HepG2 (cell line): ENCODE data around the gene SPAG9. TPM values are rescaled to one million over a fixed set of nuclear protein-coding genes. Genes with fewer than 3 reads are reported as not detected.

Experiments
- CBX1 ChIP-seq: IDR thresholded peaks from one replicate; pipeline ENCODE4 v1.6.1; 2016; ENCODE audit warnings: antibody characterized with exemption, low read depth
- CREB1 ChIP-seq, 2 experiments: fragments of 450-650 bp in 1 of 2; IDR thresholded peaks; 2 replicates each; pipeline ENCODE4 v1.6.1; 2016 to 2017; ENCODE audit warnings: control low read depth in 1 of 2, mild to moderate bottlenecking in 1 of 2, missing compliant biosample characterization in 1 of 2, missing genetic modification characterization in 1 of 2
- HIC2 ChIP-seq: sonication (generic); formaldehyde crosslinking; IDR thresholded peaks from 2 replicates; pipeline ENCODE4 v1.9.0; 2022; ENCODE audit warnings: low read depth, missing genetic modification reagents
- LRRFIP1 ChIP-seq: sonication (generic); formaldehyde crosslinking; conservative IDR thresholded peaks from 2 replicates; pipeline ENCODE4 v1.4.0; 2020; ENCODE audit warnings: missing genetic modification reagents
- PPARG ChIP-seq: conservative IDR thresholded peaks from 2 replicates; pipeline ENCODE4 v1.6.1; 2016; ENCODE audit warnings: missing biosample characterization, missing genetic modification reagents
- RORA ChIP-seq: sonication (generic); formaldehyde crosslinking; IDR thresholded peaks from 2 replicates; pipeline ENCODE4 v1.5.0; 2020; ENCODE audit warnings: mild to moderate bottlenecking, missing genetic modification reagents, moderate library complexity
- RXRB ChIP-seq: IDR thresholded peaks from 2 replicates; pipeline ENCODE4 v1.6.1; 2016; ENCODE audit warnings: borderline replicate concordance, missing genetic modification reagents, missing compliant biosample characterization
- SALL1 ChIP-seq: sonication (generic); formaldehyde crosslinking; IDR thresholded peaks from 2 replicates; pipeline ENCODE4 v1.8.0; 2022; ENCODE audit warnings: mild to moderate bottlenecking, missing genetic modification reagents
- SETDB1 ChIP-seq: sonication (generic); formaldehyde crosslinking; IDR thresholded peaks from 2 replicates; pipeline ENCODE4 v1.5.1; 2020; ENCODE audit warnings: missing genetic modification reagents, mild to moderate bottlenecking, borderline replicate concordance
- ZBTB25 ChIP-seq: IDR thresholded peaks from 2 replicates; pipeline ENCODE4 v1.6.1; 2018; ENCODE audit warnings: missing genetic modification reagents
- ZMYM4 ChIP-seq: sonication (generic); formaldehyde crosslinking; IDR thresholded peaks from 2 replicates; pipeline ENCODE4 v1.8.1; 2023; ENCODE audit warnings: mild to moderate bottlenecking, missing genetic modification reagents
- ZNF274 ChIP-seq: sonication (generic); formaldehyde crosslinking; IDR thresholded peaks from 2 replicates; pipeline ENCODE4 v1.5.1; 2020; ENCODE audit warnings: mild to moderate bottlenecking, missing genetic modification reagents
- polyA plus RNA-seq, 8 experiments: library from polyadenylated mRNA; depleted of rRNA in 3 of 8; stranded (reverse) in 7 of 8; unstranded in 1 of 8; fragments of >200 nt; fragmentation: Illumina TruSeq in 4 of 8; extraction: Trizol in 4 of 8; gene quantifications; 2 replicates each; pipeline versions ENCODE4 v1.2.1 to v1.2.3, GENCODE V29; 2011 to 2016; ENCODE audit warnings: low read depth in 4 of 8, missing spikeins in 1 of 8, mixed read lengths in 1 of 8; ENCODE audit not compliant: insufficient read depth in 1 of 8
- total RNA-seq, 5 experiments: library from RNA; depleted of rRNA; stranded (reverse); fragments of >200 nt; fragmentation: Illumina TruSeq; extraction: Trizol; gene quantifications; 2 replicates each; pipeline ENCODE4 v1.2.3, GENCODE V29; 2016; ENCODE audit warnings: low read depth in 1 of 5
- TF ChIP-seq, protein P1 (sequence below): sonication (generic); formaldehyde crosslinking; IDR thresholded peaks from 2 replicates; pipeline ENCODE4 v1.9.0; 2021; ENCODE audit warnings: missing genetic modification reagents, borderline replicate concordance
- TF ChIP-seq, protein P2 (sequence below): sonication (generic); formaldehyde crosslinking; IDR thresholded peaks from 2 replicates; pipeline ENCODE4 v1.5.0; 2020; ENCODE audit warnings: mild to moderate bottlenecking, missing genetic modification reagents
- TF ChIP-seq, protein P3 (sequence below): sonication (generic); formaldehyde crosslinking; IDR thresholded peaks from 2 replicates; pipeline ENCODE4 v1.5.0; 2020; ENCODE audit warnings: mild to moderate bottlenecking, missing genetic modification reagents, moderate library complexity

Gene SPAG9
- total and polyA plus RNA-seq, 2 of the 13 experiments (the other 11 are each of a cell fraction or from before 2014, with no cell fraction given), result 43.2 to 78.6 TPM

DNA sequence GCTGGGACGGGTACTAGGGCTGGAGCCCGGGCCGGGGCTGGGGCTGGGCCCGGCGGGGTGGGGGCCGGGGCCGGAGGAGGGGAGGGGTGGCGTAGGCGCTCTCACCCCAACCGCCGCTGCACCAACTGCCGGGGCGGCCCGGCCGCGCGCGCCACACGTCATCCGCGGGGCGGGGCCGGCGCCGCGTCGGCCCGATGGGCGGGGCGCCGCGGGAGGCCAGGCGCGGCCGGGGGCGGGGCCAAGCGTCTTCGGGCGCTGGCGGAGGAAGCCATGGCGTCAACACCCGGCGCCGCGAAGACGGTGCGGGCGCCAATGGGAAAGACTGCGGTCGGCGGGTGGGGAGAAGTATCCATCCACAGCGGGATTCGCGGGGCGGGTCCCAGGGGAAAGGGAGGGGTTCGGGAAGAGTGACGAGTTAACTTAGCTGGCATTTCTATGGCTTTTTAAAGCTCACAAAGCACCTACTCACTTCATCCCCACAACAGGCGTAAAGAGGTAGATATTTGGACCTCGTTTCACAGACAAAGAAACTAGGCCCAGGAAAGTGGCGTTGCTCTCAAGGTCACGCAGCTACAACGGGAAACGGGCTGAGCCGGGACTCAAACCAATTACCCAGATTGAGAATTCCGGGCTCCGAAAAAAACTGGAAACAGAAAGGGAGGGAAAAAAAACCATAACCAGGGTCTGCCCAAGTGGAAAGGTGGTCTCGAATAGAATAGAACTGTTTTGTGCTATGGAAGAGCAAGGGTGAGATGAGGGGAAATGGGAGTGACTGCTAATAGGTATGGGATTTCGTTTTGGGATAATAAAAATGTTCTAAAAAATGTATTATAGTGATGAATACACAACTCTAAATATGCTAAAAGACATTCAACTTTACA lies at the start of gene SPAG9 (continued):
- no peak for TF ChIP-seq SETDB1
- no peak for TF ChIP-seq ZBTB25
- TF ChIP-seq ZNF274 (CRISPR knock-in tag), result no peak; the same call in 1 of the 2 replicates
- TF ChIP-seq, protein P1, sequence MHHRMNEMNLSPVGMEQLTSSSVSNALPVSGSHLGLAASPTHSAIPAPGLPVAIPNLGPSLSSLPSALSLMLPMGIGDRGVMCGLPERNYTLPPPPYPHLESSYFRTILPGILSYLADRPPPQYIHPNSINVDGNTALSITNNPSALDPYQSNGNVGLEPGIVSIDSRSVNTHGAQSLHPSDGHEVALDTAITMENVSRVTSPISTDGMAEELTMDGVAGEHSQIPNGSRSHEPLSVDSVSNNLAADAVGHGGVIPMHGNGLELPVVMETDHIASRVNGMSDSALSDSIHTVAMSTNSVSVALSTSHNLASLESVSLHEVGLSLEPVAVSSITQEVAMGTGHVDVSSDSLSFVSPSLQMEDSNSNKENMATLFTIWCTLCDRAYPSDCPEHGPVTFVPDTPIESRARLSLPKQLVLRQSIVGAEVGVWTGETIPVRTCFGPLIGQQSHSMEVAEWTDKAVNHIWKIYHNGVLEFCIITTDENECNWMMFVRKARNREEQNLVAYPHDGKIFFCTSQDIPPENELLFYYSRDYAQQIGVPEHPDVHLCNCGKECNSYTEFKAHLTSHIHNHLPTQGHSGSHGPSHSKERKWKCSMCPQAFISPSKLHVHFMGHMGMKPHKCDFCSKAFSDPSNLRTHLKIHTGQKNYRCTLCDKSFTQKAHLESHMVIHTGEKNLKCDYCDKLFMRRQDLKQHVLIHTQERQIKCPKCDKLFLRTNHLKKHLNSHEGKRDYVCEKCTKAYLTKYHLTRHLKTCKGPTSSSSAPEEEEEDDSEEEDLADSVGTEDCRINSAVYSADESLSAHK (CRISPR knock-in tag), result no peak
- TF ChIP-seq, protein P2, sequence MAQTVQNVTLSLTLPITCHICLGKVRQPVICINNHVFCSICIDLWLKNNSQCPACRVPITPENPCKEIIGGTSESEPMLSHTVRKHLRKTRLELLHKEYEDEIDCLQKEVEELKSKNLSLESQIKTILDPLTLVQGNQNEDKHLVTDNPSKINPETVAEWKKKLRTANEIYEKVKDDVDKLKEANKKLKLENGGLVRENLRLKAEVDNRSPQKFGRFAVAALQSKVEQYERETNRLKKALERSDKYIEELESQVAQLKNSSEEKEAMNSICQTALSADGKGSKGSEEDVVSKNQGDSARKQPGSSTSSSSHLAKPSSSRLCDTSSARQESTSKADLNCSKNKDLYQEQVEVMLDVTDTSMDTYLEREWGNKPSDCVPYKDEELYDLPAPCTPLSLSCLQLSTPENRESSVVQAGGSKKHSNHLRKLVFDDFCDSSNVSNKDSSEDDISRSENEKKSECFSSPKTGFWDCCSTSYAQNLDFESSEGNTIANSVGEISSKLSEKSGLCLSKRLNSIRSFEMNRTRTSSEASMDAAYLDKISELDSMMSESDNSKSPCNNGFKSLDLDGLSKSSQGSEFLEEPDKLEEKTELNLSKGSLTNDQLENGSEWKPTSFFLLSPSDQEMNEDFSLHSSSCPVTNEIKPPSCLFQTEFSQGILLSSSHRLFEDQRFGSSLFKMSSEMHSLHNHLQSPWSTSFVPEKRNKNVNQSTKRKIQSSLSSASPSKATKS (CRISPR knock-in tag), result no peak
- TF ChIP-seq ZMYM4 (CRISPR knock-in tag), result peak; percentile 67
- TF ChIP-seq CREB1 (IDR thresholded peaks at IDR 0.05), result peak; percentile 90
- peak; percentile 91 for TF ChIP-seq CREB1 (CRISPR knock-in tag; IDR thresholded peaks at IDR 0.05)
- no peak for TF ChIP-seq HIC2
- no peak for TF ChIP-seq RORA (CRISPR knock-in tag)
- no peak for TF ChIP-seq PPARG
- no peak; the same call in 1 of the 2 replicates for TF ChIP-seq SALL1 (CRISPR knock-in tag)
- TF ChIP-seq RXRB (CRISPR knock-in tag), result peak; percentile 43; the same call in 1 of the 2 replicates
- TF ChIP-seq, protein P3, sequence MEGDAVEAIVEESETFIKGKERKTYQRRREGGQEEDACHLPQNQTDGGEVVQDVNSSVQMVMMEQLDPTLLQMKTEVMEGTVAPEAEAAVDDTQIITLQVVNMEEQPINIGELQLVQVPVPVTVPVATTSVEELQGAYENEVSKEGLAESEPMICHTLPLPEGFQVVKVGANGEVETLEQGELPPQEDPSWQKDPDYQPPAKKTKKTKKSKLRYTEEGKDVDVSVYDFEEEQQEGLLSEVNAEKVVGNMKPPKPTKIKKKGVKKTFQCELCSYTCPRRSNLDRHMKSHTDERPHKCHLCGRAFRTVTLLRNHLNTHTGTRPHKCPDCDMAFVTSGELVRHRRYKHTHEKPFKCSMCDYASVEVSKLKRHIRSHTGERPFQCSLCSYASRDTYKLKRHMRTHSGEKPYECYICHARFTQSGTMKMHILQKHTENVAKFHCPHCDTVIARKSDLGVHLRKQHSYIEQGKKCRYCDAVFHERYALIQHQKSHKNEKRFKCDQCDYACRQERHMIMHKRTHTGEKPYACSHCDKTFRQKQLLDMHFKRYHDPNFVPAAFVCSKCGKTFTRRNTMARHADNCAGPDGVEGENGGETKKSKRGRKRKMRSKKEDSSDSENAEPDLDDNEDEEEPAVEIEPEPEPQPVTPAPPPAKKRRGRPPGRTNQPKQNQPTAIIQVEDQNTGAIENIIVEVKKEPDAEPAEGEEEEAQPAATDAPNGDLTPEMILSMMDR (CRISPR knock-in tag), result no peak
- peak; percentile 72 for TF ChIP-seq CBX1
- TF ChIP-seq LRRFIP1 (CRISPR knock-in tag), result no peak
